Stimulated activated CD8-positive, alpha-beta memory T cell treated with anti-CD3 and anti-CD28 coated beads, Interleukin-7, amount 100 ng/mL, for 24 hours (primary cell): ENCODE results near the gene SRGN.
A peak's percentile ranks its signal among the peaks of the same experiment; 100 is the strongest.

Experiments
- DNase-seq: peaks from one replicate; pipeline ENCODE4 v3.0.0-alpha.2; 2020; ENCODE audit warnings: low read depth

The SRGN gene

DNA sequence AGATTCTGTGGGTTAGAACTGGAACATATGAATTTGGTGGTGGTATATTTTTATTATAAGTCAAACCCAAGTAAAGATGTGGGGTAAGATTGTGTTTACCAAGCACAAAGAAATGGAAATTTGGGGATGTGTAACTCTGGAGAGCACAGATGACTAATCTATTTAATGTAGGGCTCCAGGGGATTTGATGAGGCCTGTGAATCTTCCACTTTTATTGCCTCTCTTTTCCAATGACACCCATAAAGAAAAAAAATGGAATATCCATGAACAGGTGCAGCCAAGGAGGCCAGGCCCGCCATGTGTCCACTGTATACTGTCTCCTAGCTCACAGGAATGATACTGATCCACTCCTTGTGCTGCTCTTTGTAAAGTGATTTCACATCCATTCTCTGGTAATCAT lies 2.8 kb downstream of the SRGN start:
- no peak for DNase-seq

DNA sequence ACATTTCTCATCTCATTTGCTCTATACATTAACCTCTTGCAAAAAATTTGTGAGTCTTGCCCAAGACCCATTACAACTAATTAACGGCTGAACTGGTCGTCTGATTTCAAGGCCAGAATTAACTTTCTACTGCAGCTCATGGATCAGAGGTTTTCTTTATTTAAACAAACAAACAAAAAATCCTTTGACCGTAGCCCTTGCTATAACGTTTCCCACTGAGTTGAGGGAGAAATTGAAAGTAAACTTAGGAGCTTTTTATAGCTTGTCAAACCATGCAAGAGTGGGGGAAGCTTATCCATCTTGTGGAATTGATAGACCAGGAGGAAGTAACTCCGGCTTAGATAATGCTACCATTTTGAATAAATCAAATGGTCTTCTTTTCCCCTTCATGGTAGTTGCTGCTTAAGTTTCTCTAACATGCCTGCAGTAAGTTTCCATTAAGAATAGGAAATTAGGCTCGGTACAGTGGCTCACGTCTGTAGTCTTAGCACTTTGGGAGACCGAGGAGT lies 3.3 kb downstream of the SRGN start:
- no peak for DNase-seq

DNA sequence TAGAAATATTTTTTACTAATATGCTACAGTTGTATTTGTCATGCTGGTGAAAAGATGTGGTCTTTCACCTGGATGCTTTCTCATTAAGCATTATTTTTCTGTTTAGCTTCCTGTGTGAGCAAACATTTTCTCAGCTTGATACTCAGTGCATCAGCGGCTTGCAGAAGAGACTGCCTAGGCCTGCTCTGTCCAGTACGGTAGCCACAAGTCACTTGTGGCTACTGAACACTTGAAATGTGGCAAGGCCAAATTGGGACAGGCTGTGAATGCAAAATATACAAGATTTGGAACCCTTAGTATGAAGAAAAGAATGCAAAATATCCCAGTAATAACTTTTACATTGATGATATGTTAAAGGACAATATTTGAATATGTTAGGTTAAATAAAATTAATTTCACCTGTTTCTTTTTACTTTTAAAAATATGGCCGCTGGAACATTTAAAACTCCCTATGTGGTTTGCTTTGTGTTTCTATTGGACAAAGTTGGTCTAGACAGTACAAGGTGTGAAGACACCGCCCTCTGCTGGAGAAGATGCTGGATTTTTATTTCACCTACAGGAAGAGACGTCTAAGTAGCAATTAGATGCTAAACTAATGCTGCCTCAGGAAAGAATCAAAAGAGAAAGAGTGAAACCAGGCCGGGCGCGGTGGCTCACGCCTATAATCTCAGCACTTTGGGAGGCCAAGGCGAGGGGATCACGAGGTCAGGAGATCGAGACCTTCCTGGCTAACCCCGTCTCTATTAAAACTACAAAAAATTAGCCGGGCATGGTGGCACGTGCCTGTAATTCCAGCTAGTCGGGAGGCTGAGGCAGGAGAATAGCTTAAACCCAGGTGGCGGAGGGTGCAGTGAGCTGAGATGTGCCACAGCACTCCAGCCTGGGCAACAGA lies 5.3 kb downstream of the SRGN start:
- peak; percentile 53 for DNase-seq

GRCh38 chr10:69093933-69094332 lies 6.0 kb downstream of the SRGN start:
- DNase-seq, result no peak

GRCh38 chr10:69096045-69096444 lies 8.1 kb downstream of the SRGN start:
- no peak for DNase-seq

DNA sequence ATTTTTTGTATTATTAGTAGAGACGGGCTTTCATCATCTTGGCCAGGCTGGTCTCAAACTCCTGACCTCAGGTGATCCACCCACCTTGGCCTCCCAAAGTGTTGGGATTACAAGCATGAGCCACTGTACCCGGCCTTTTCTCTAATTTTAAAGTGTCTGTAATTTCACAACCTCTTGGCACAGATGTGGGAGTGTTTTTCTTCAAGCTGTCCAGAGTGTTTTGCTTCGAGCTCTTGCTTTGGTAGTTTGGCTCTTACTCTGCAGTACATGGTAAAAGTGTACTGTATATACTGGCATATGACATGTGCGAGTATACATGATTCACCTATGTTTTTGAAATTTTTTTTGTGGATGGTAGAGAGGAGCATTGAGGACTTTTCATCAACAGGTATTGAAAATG lies 9.8 kb downstream of the SRGN start:
- DNase-seq, result no peak

DNA sequence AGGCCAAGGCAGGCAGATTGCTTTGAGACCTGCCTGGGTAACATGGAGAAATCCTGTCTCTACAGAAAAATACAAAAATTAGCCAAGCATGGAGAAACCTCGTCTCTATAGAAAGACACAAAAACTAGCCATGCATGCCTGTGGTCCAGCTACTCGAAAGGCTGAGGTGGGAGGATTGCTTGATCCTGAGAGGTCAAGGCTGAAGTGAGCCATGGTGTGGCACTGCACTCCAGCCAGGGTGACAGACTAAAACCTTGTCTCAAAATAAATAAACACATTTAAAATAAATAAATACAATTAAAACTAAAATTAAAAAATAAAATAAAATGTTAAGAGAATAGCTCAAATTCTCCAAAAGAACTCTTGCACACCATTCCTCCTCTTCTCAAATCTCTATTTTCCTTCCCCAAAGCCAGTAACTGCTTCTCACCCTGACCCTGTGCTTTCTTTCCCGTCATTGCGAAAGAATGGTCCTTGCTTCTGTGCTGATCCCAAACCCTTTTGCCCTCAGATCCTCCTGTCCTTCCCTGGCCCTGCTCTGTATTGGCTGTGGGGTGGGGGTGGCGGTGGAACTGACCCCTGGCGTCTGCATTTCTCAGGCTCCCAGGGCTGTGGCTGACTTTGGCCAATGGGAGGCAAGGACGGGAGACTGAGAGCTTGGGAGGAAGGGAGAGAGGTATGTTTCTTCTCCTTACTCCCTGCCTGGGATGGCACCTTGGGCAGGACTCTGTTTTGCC lies 12.4 kb downstream of the SRGN start:
- DNase-seq, result no peak

GRCh38 chr10:69101451-69102095 lies 13.7 kb downstream of the SRGN start:
- no peak for DNase-seq

GRCh38 chr10:69102440-69102839 lies 14.5 kb downstream of the SRGN start:
- no peak for DNase-seq

- DNase-seq, result no peak
Observed at GRCh38 chr10:69103784-69104183, 15.9 kb downstream of the SRGN start.

DNA sequence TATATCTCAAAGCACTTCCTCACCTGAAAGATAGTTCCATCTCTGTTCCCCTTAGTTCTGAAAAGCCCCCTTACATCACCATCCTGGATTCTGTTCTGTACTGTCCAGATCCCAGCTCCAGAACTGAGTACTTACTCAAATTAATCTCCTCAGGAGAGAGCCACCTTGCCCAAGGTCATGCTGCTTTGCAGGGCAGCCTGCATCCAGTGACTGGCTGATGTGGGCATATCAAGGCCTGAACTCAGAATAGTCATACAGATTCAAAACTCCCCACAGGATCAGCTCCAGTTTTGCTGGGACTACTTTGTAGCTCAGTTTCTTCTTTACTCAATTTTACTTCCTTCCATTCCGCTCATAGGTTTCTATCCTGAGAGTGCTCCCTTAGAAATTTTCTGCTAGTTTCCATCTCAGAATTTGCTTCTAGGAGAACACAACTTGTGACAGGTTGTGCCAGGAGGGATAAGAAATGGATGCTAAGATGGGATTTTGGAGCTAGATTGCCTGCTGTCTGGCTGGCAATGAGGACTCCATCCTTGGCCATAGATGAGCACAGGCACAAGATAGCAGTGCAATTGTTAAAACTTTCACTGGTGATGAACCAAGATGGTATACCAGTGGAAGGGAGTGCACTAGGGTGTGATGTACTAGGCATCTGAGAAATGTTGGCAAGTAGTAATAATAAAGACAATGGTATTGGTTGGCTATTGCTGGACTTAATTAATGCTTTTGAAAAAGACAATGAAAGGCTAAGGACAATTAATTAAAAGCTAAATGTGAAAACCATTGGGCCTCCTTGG lies 17.3 kb downstream of the SRGN start:
- no peak for DNase-seq

DNA sequence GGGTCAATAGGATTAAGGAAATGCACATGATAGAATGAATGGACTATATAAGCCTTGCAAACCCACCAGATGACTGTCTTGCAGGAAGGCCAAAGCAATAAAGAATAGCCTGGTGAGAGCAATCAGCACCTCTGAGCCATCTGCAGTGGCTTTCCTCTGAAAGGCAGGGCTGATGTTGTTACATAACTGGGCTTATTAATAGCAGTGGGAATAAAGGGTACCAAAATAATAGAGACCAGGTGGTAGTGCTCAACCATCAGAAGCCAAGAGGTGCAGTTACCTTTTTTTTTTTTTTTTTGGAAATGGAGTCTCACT lies 19.2 kb downstream of the SRGN start:
- no peak for DNase-seq

DNA sequence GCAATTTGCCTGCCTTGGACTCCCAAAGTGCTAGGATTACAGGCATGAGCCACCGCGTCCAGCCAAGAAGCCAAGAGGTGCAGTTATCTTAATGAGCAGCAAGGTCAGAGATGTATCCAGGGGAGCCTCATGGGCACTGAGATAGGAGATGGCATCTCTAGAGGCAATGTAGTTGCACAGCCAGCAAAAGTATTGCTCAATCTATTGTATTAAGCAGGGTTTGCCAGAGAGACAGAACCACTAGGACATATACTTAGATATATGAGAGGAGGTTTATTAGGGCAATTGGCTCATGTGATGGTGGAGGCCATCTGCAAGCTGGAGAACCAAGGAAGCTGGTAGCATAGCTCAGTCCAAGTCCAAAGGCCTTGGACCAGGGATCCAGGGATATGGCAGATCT lies 19.8 kb downstream of the SRGN start:
- no peak for DNase-seq

- DNase-seq, result no peak
Observed at GRCh38 chr10:69119896-69120295, 32.0 kb downstream of the SRGN start.

GRCh38 chr10:69123306-69123746 lies 35.4 kb downstream of the SRGN start:
- no peak for DNase-seq

- DNase-seq, result peak; percentile 97
Observed at GRCh38 chr10:69123747-69124562, 36.1 kb downstream of the SRGN start, which contains the start of gene VPS26A. Gene VPS26A (plus strand): TSS chr10:69124178. CDS start chr10:69124278, 100 bp downstream.

DNA sequence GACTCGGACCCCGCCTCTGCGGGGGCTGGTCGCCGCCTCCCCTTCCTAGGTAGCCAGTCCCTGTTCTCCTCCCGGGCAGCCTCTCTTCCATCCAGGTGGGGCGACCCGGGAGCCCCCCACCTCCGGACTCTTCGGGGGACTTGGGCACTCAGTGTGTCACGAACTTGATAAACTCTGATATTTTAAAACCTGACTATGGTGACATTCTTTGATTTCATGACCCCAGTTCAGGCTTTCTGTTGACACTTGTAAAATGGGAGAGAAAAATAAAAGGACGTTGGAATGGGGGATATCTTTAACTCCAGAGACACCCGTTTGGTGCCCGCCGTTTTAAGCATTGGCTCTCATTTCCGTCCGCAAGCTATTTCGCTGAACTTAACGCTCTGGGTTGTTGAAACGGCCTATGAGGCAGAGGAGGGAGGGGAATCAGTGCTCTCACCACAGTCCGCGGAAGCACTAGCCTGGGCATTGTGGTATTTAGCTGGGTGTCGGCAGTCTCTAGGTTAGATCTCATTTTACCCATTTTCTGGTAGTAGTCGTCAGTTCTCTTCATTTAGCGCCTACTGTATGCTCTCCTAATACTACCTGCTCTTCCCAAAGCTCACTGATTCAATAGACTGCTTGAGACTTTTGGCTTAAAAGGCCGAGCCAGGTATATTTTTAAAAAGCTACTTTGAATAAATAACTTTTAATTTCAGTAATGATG lies 36.8 kb downstream of the SRGN start:
- no peak for DNase-seq

DNA sequence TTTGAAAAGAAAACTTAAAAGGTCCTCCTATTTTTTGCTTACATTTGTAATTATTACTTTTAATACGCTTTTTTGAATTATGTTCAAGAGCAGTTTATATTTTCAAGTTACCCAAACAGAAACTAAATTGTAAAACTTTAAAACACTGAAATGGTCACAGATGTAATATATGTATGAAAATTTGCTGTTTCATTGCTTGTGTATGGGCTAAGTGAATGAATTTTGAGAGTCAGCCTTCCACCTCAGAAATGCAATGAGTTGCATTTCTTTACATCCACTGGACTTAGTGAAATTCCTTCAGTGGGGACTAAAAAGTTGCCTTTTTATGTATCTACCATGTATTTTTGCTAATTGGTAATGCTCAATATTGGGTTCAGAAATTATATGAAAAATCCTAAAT lies 37.7 kb downstream of the SRGN start:
- no peak for DNase-seq

GRCh38 chr10:69130251-69130650 lies 42.3 kb downstream of the SRGN start:
- DNase-seq, result no peak

GRCh38 chr10:69139961-69140360 lies 52.1 kb downstream of the SRGN start:
- no peak for DNase-seq
